Measurements from ENCODE around the gene ACVRL1.

Gene ACVRL1

DNA sequence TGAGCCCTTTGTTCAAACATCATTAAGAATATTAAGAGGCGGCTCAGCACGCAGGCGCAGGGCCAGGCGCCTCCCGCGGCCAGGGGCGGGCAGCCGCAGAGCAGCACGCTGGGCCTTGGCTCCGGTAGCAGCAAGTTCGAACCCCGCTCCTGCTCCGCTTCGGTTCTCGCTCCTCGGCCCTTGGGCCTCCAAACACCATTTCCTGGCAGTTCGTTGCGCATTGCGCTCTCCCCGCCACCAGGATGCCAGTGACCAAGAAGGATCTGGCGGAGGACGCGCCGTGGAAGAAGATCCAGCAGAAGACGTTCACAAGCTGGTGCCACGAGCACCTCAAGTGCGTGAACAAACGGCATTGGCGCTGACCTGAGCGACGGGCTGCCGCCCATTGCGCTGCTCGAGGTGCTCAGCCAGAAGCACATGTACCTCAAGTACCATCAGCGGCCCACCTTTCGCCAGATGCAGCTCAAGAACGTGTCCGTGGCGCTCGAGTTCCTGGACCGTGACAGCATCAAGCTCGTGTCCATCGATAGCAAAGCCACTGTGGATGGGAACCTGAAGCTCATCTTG is 6.9 kb upstream of the ACVRL1 start:
- no peak for DNase-seq

DNA sequence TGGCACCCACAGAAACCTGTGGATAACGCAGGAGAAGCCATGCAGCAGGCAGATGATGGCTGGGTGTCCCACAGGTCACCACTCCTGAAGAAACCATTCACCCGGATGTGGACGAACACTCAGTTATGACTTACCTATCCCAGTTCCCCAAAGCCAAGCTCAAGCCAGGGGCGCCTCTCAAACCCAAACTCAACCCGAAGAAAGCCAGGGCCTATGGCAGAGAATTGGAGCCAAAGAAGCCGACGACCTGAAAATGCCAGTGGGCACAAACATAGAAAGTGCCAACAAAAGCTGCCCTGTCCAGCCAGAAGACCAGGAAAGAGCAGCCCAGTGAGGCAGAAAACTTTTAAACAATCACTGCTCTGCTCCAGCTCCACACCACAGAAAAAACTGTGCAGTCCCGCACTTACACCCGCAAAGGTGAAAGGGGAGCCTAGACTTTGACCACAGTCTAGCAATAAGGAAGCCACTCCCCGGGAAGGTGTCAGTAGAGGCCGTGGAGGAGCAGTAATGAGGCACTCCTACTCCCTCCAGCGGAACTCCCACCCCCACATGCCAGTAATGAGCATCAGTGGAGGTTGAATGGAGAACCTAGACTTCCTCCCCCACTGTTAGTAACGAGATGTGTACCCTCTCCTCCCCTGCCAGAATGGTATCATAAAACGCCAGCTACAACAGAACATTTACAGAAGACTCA is 6.0 kb upstream of the ACVRL1 start:
- no peak for DNase-seq

DNA sequence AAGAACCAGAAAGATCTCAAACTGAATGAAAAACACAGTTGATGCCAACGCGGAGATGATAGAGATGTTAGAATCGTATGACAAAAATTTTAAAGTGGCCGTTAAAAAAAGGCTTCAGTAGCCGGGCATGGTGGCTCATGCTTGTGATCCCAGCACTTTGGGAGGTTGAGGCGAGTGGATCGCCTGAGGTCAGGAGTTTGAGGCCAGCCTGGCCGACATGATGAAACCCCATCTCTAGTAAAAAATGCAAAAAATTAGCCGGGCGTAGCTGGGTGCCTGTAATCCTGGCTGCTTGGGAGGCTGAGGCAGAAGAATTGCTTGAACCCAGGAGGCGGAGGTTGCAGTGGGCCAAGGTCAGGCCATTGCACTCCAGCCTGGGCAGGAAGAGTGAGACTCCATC is 5.4 kb upstream of the ACVRL1 start:
- no peak for DNase-seq

GRCh38 chr12:51904951-51905470 is 2.3 kb upstream of the ACVRL1 start:
- no peak for DNase-seq

DNA sequence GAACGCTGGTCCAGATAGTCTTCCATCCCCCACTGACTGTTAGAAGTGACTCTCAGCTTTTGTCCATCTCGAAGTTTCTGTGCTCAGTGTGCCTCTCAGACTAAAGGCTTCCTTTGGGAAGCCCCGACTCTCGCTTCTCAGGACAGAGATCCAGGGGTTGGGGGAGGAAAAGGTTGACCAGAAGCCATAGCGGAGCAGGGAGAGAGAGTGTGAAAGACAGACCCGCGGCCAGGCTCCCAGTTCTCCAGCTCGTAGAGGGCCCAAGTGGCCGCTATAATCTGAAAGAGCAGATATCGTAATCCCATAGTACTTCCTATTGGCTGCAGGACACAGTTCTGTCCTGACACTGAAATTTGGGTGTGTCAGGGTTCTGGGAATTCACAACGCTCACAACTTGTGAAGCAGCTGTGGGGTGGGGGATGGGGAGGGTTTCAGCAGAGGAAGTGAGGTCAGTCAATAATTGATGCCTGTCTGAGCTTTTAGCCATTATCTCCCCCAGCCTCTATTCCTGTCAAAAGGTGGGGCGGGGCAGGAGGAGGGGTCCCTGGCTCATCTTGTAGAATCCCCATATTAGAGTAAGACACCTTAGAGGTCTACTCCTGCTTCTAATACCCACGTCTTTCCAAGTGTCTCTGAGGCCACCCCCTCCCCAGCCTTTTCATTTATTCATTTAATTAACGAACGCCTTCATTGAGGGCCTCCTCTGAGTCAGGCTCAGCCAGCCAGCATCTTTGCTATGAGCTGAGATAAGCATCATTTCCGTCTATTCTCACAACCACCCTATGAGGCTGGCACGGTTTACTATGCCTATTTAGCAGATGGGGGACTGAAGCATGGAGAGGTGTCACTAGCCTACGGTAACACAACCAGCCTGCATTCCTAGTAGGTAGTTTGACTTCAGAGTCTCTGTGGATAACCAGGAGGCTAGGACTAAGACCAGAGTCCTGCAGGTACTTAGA is 1.6 kb upstream of the ACVRL1 start:
- DNase-seq, result no peak

DNA sequence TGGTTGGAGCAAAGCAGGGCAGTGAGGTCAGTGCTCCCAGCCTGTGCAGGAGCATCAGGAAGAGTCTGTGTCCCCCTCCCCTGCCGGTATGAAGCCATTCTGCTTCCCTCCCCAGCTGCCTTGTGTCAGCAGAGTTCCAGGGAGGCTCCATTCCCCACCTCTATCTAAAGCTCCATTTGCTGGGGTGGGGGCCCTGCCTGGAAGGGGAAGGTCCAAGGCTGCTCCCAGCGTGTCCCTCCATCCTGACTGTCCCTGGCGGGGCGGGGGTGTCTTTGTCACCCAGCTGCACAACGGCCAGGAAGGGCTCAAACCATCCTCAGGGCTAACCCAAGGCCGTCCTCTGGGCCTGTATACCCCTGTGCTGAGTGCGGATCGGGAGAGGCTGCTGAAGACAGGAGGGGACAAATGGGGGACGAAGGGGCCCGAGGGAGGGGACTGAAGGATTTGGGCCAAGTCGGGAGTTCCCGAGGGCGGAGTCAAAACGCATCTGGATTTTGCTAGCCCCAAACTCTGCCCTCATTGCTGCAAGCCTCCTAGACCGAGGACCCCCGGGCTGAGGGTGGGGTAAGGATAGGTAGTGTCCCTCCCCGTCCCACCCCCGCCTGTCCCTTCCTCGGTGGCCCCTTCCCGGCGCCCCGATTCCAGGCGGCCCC is 748 bp upstream of the ACVRL1 start:
- DNase-seq, result no peak

GRCh38 chr12:51907856-51908425 is 637 bp downstream of the ACVRL1 start:
- no peak for DNase-seq

GRCh38 chr12:51908876-51909592 is 1.7 kb downstream of the ACVRL1 start:
- DNase-seq, result no peak

DNA sequence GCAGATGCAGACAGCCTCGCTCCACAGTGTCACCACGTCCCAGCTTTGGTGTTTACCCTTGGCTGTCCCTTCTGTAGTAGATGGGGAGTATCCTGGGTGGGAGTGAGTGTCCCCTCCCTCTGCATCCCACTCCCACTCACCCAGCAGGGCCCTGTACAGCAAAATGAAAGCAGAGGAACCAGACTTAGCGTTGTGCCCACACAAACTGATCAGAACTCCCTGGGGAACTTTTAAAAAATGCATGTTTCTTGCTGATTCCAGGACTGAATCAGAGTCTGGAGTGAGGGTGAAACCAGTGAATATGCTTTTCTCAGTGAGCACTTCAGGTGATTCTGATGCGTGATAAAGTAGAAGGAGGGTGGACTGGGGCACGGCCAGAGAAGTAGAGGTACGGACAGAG is 2.9 kb downstream of the ACVRL1 start:
- DNase-seq, result no peak

DNA sequence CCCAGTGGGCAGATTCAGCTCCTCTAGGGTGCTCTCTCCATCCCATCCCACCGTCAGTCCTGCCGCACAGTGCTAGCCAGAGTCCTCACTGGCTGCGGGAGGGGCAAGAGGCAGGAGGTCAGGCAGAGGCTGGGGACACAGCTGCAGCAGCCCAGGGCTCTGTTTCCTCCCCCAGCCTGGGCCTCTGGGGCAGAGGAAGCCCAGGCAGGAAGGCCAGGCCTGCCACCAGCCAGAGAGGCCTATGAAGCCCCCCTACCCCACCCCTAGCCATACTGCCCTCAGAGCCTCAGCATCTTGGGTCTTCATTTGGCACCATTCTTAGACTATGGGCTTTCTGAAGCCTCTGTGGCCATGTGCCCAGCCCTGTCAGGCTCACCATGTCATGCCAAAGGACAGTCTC is 3.4 kb downstream of the ACVRL1 start:
- no peak for DNase-seq

DNA sequence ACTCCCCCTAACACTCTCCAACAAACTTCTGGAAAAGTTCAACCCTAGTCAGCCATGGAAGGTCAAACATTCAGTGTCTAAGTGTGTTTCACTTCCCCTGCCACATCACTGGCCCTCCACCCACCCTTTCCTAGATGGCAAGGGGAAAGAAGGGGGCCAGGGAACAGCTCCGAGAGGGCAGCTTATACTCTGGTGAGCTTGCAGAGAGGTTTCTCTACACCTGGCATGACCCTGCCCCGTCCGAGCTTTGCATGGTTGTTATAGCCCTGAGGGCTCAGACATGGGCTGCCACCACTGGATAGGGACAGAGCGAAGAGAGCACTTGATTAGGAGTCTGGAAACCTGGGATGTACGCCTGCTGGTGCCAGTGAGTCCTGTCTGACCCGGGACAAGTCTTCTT is 4.0 kb downstream of the ACVRL1 start:
- no peak for DNase-seq

DNA sequence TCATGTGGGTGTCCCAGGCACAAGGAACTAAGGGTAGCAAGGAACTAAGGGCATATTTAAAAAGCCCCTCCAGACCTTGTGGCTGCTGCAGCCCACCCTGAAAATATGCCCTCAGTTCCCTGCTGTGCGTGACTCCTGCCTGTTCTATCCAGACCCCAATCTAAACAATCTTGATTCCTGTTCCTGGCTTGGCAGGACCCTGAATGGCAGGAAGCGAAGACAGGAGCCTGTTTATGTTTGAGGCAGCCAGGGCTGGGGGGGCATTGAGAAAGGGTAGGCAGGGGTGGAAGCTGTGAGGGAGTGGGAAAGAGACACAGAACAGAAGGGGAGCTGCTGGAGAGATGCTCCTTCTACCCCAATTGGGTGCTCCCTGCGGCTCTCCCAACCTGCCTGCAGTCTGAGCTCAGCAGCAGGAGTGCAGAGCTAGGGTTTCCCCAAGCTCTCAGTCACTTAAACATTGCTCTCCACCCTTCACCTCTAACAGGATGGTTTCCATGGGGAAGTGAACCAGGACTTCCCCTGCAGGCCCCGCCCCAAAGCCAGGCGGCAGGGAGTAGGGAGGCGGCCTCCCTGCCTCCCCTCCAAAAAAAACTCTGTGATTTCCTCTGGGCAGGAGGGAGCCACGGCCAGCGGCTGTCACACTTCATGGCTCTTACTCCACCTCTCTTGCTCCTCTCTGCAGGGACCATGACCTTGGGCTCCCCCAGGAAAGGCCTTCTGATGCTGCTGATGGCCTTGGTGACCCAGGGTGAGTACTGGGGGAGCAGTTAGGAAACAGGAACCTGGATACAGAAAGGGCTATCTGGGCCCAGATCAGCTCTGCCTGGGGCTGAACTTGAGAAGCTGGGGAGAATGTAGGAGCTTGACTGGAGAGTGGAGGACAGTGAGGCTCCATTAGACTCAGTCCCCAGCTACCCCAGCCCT is 4.7 kb downstream of the ACVRL1 start:
- no peak for DNase-seq

GRCh38 chr12:51913071-51914033 is 6.0 kb downstream of the ACVRL1 start:
- DNase-seq, result no peak

- DNase-seq, result no peak
These were observed 7.0 kb downstream of the ACVRL1 start for GRCh38 chr12:51914034-51914923.

- no peak for DNase-seq
These were observed 7.8 kb downstream of the ACVRL1 start for GRCh38 chr12:51915003-51915625.

GRCh38 chr12:51915951-51916350 is 8.6 kb downstream of the ACVRL1 start:
- DNase-seq, result no peak

- DNase-seq, result no peak
These were observed 9.8 kb downstream of the ACVRL1 start for GRCh38 chr12:51917041-51917590.
